Measurements from ENCODE around the gene MLLT6.

Gene MLLT6

DNA sequence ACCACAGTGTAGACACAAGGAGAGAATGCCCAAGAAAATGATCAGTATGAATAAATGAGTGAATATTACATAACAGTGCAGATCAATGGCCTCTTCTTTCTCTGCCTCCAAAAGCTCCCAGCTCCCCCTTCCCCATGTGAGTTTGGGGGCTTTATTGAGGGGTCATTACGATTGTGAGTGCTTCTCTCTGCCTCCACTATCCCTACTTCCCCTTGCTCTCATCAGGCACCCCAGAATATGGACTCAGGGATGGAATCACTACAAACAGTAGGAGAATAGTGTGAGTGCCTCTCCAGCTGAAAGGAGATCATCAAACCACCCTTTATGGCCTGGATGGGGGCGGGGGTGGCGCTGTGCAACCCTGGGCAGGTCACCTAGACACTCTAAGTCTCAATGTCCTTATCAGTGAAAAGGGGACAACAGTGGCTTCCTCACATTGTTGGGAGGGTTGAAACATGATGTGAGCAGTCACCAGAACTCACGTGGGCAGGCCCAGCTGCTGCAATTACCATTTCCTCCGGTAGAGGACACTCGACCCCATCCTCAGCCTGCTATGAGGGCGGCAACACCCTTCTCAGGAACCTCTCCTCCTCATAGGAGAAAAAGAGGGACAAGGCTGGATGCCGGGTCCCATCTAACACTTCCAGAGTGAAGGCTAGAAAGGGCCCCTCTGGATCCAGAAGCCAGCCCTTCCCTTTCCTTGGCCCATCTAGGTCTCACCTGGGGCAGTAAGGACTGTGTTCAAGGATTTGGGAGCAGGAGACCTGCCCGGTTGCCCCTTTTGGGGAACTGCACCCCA lies 28.2 kb upstream of the MLLT6 start:
- peak; percentile 92 for DNase-seq

DNA sequence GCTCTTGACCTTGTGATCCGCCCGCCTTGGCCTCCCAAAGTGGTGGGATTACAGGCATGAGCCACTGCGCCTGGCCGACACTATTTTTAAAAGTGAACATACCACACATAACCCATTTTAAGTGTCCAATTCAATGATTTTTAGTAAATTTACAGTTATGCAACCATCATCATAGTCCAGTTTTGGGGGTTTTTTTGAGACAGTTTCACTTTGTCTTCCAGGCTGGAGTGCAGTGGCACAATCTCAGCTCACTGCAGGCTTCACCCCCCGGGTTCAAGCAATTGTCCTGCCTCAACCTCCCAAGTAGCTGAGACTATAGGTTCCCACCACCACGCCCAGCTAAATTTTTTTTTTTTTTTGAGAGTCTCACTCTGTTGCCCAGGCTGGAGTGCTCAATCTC lies 27.3 kb upstream of the MLLT6 start:
- no peak for DNase-seq

DNA sequence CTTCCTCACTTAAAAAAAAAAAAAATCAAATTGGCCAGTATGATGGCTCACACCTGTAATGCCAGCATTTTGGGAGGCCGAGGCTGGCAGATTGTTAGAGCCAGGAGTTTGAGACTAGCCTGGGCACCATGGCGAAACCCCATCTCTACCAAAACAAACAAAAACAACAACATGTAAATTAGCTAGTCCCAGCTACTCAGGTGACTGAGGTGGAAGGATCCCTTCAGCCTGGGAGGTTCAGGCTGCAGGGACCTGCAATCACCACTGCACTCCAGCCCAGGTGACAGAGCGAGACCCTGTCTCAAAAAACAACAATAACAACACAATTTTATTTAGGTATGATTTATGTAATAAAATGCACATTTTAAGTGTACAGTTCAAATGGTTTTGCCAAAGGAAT lies 24.0 kb upstream of the MLLT6 start:
- DNase-seq: no peak

- DNase-seq: no peak
Observed at GRCh38 chr17:38685491-38685890, 19.6 kb upstream of the MLLT6 start.

DNA sequence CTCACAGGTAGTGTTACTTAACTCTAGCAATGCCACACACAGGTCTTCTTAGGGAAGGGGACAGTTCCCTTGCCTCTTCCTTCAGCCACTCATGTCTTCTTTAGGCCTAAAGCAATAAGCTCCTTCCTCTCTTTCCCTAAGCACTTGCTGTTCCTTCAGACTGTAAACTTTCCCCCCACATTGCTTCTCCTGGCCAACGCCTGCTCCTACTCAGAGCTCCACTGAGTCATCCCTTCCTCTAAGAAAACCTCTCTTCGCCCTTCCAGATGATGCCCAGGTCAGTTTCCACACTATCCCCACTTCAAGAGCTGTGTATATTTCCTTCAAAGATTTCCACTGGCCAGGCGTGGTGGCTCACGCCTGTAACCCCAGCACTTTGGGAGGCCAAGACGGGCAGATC lies 17.8 kb upstream of the MLLT6 start:
- DNase-seq: no peak

DNA sequence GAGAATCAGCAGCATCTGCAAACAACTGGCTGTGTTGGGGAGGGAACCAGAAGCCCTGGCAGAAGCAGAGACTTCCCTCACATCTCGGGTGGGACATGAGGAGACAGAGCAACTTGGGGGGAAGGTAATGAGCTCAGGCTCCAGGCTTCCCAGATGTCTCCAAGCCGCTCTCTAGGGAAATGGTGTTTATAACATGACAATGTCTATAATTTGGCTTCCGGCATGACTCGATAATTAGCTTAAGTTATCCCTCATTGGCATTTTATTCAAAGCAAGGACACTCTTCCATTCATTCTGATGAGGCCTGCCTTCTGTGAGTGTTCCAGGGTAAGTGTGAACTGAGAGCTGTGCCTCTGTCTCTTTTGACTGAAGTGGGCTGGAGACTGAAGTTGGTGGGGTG lies 14.7 kb upstream of the MLLT6 start:
- DNase-seq: no peak

GRCh38 chr17:38691154-38691553 lies 13.9 kb upstream of the MLLT6 start:
- DNase-seq: no peak

- no peak for DNase-seq
Observed at GRCh38 chr17:38693700-38694329, 11.3 kb upstream of the MLLT6 start.

- DNase-seq: no peak
Observed at GRCh38 chr17:38697061-38697820, 7.8 kb upstream of the MLLT6 start.

DNA sequence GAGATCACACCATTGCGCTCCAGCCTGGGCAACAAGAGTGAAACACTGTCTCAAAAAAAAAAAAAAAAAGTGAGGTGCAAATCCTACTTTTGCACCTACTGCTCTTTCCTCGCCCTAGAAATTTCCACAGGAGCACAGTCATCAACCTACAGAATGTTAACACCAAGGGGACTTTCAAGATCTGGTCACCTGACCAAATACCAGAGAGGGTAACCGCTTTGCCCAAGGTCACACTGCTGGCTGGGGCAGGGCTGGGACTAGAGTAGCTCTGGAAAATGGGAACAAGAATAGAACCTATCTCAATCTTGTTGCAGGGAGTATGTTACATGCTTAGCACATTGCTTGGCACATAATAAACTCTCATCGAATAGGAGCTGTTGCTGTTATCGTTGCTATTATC lies 6.3 kb upstream of the MLLT6 start:
- DNase-seq: no peak

GRCh38 chr17:38701504-38702165 lies 3.4 kb upstream of the MLLT6 start:
- peak; percentile 91 for DNase-seq

GRCh38 chr17:38702166-38702915 lies 2.7 kb upstream of the MLLT6 start:
- DNase-seq: peak; percentile 93

DNA sequence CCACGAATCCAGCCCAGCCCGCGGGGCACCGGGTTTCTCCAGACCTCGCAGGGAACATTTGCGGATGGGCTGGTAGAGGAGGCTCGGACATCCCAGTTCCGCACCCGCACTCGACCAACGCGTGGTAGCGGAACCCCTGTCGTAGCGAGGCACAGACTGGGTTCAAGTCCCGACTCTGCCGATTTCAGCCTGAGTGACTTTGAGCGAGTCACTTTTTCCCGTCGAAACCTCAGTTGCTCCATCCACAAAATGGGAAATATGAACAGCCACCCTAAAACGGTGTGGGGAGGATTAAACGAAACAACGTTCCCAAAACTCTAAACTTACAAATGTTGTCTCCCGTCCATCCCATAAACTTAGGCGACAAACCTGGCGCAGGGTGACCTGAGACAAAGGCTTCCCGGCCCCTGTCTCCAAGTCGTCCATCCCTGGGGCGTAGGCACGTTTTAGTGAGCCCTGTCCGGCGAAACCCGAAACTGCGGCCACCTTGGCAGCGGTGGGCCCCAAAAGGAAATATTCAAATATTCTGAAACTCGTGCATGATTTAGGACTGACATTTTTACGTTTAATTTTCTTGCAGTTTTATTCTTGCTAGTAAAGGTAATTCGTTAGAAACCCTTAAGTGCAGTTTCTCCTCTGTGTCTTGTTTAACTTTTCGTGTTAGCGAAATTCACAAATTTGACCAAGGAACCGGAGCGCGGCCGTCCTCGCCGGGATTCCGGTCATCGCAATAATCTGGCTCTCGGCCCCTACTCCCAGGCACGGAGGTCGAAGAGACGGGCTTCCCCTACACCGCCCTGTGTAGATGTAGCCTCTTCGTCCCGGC lies 1.9 kb upstream of the MLLT6 start:
- peak; percentile 82 for DNase-seq

DNA sequence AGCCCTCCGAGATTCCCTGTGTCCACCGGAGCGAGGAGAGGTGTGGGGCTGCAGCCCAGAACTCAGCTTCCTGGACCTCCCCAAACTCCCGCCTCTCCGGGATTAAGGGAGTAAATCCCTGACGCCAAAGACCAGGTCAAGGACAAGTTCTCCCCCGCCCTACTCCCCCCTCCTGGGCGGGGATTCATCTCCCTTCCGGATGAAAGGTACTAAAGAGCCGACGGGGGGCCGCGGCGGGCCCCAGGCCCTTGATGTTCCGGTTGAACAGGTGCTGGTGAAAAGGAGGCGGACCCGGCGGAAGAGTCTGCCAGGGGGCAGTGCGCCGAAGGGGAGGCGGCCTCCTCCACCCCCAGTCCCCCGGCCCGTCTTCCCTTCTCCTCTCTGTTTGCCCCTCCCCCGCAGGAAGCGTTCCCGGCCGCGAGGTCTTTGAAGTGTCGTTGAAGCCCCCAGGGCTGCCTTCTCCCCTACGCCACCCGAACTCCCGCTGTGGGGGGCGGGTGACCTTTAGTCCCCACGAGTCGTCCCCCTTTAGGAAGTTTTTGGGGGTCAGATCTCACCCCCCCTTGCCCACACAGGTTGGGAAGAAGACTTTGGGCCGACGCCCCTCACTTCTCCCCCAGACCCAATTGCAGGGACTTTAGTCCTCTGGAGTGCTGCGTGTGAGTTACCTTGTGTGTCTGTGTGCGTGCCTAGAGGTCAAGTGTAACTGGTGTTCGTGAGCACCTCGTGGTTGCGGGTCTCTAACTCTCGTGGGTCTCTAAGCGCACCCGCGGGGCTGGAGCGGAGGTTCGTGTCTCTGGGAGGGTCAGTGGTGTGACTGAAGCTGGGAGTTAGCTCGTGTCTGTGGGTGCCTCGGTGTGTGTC lies 1.1 kb upstream of the MLLT6 start:
- DNase-seq: peak; percentile 93

DNA sequence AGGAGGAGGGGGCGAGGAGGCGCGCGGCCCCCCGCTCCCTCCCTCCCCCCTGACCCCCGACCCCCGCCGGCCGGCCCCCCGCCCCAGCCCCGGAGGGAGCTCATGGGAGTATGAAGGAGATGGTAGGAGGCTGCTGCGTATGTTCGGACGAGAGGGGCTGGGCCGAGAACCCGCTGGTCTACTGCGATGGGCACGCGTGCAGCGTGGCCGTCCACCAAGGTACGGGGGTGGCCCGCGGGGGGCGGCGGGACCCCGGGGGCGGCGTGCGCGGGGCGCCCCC lies 390 bp downstream of the MLLT6 start:
- DNase-seq: no peak

GRCh38 chr17:38705803-38706504 lies 881 bp downstream of the MLLT6 start:
- DNase-seq: peak; percentile 81

DNA sequence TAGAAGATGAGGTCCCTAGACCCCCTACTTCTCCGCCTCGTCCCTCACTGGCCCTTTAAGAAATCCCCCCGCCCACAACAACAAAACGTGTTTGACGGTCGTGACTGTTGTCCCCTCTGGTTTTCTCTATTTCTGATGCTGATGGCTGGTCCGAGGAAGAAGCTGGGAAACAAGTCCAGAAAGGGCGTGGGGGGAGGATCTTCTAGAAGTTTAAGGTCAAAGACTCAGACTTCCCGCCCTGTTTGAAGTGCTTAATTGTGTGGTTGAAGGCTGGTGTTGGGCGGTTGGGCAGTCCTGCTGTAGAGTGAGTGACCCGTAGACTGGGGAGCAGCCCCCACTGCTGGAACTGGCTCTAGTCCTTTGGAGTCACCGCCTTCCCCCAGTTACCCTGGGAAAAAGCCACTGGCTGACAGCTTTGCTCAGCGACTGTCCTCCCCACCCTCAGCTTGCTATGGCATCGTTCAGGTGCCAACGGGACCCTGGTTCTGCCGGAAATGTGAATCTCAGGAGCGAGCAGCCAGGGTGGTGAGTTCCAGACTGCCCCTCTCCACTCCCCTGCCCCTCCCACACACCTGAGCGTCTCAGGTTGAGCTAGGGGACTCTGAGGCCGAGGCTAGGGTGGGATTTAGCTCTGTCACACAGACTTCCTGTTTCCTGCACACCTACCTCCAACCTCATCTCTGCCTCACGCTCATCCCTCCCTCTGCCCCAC lies 1.6 kb downstream of the MLLT6 start:
- DNase-seq: peak; percentile 75

GRCh38 chr17:38707678-38708351 lies 2.7 kb downstream of the MLLT6 start:
- DNase-seq: no peak
